Stimulated activated memory B cell treated with anti-CD40 and anti-IgM and Interleukin-4, amounts not matched to agents 10 μg/mL and 1 μg/mL and 100 μg/mL, for 72 hours (primary cell): ENCODE data around the gene CACNA1D.

Experiments
- ATAC-seq: fragments of 150-1000 bp; cut with Tn5 transposase; 2 replicates; pipeline ENCODE4 v1.10.0; 2021
- H3K27ac Mint-ChIP-seq: one replicate; pipeline ENCODE4 v1.8.0; 2022; ENCODE audit warnings: mild to moderate bottlenecking, mixed read lengths
- H3K27me3 Mint-ChIP-seq: one replicate; pipeline ENCODE4 v1.8.0; 2022; ENCODE audit warnings: mixed read lengths
- H3K36me3 Mint-ChIP-seq: one replicate; pipeline ENCODE4 v1.8.0; 2022; ENCODE audit warnings: mixed read lengths
- H3K4me1 Mint-ChIP-seq: one replicate; pipeline ENCODE4 v1.8.0; 2022; ENCODE audit warnings: mixed read lengths
- H3K4me3 Mint-ChIP-seq: one replicate; pipeline ENCODE4 v1.8.0; 2022; ENCODE audit warnings: mild to moderate bottlenecking, moderate library complexity, mixed read lengths
- H3K9me3 Mint-ChIP-seq: one replicate; pipeline ENCODE4 v1.8.0; 2022; ENCODE audit warnings: mixed read lengths

The CACNA1D gene

DNA sequence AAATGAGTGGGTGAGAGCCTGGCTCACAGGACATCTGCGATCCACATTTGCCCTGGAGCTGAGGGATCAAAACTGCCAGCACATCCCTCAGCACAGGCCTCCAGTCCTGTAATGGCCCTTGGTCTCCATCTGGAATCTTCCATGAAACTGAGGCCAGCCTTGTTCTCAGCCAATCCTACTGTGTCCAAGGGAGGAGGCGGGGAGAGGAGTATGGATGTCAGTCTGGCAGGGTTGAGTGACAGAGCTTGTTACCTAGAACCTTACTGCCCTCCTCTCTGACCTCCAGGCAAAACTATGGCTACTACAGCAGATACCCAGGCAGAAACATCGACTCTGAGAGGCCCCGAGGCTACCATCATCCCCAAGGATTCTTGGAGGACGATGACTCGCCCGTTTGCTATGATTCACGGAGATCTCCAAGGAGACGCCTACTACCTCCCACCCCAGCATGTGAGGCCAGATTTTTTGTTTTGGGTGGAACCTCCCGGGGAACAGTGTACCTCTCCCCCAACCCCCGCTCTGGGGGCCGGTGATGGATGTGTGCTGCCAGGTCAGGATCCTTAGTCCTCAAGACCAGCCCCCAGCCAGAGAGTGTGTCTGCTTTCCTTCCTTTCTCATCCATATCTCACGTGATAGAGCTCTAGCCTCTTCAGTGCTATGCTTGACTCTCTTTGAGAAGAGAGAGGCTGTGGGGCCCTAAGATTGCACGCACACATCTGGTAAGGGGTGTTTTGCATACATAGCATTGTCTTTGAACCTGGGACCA is 310.5 kb downstream of the CACNA1D start:
- peak overlapping the region; percentile 52 for H3K27ac Mint-ChIP-seq
- H3K36me3 Mint-ChIP-seq, result peaks cover 14% of the 10 kb centered on the region
- H3K27me3 Mint-ChIP-seq, result peaks cover 16% of the 10 kb centered on the region
- H3K4me1 Mint-ChIP-seq, result peaks cover 25% of the 10 kb centered on the region
- H3K4me3 Mint-ChIP-seq, result no peak overlapping the region
- peak; percentile 61 for ATAC-seq
- H3K9me3 Mint-ChIP-seq, result no peaks in the 10 kb centered on the region

DNA sequence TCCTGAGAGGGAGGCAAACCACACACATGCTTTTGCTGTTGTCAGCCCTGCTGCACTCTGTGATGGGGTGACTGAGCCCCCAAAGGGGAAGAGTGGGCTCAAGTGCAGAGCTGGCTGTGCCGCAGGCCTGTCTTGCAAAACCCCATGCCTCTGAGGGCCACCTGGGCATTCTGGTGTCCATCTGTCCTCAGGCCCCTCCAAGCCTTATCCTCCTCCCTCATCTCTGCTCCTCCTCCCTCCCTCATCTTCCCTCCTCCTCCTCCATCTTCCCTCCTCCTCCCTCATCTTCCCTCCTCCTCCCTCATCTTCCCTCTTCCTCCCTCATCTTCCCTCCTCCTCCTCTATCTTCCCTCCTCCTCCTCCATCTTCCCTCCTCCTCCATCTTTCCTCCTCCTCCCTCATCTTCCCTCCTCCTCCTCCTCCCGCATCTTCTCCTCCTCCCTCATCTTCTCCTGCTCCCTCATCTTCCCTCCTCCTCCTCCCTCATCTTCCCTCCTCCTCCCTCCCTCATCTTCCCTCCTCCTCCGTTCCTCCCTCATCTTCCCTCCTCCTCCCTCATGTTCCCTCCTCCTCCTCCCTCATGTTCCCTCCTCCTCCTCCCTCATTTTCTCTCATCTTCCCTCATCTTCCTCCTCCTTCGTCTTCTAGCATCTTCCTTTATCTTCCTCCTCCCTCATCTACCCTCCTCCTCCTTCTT is 311.2 kb downstream of the CACNA1D start:
- no peak overlapping the region for H3K4me3 Mint-ChIP-seq
- H3K9me3 Mint-ChIP-seq, result no peaks in the 10 kb centered on the region
- H3K4me1 Mint-ChIP-seq, result peaks cover 25% of the 10 kb centered on the region
- peak overlapping the region; percentile 52 for H3K27ac Mint-ChIP-seq
- ATAC-seq, result no peak
- H3K27me3 Mint-ChIP-seq, result peaks cover 16% of the 10 kb centered on the region
- H3K36me3 Mint-ChIP-seq, result peaks cover 14% of the 10 kb centered on the region

DNA sequence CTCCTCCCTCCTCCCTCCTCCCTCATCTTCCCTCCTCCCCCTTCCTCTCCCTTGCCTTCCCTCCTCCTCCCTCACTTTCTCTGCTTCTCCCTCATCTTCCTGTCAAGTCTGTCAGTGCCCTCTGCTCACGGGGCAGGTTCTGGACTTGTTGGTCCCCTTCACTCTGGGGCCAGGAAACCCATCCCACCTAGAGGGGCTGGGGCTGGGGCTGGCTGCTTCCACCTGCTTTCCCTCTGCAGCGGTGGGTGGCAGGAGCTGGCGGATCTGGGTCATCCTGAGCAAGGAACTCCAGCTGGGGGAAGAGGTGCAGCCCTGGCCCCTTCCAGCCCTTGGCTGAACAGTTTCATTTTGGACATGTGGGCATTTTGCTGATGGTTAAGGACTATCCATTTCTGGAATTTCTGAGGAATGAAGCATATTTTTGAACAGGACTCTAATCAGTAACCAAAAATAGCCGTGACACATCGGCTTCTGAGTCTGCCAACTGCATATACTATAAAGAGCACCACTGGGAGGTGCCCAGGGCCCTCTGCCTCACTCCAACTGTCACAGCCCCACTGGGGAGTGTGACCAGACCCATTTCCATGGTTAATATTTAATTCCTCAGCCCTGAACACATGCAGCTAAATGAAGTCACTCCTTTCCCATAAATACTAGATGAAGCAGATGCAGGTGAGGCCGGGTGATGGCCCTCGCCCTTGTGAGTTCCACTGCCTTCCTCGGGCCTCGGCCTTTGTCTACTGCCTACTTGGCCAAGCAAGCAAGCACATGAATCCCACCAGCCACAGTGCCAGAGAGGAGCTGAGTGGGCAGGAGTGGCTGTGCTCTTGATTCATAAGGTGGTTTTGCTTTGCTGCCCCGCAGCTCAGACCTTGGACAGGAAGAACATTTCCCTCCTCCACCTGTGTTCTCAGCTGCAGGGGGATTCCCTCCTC is 312.0 kb downstream of the CACNA1D start:
- Mint-ChIP-seq H3K4me3 (no peak overlapping the region), H3K36me3 (peaks cover 14% of the 10 kb centered on the region), H3K27me3 (peaks cover 16% of the 10 kb centered on the region), H3K27ac (peak overlapping the region; percentile 52), H3K9me3 (no peaks in the 10 kb centered on the region), H3K4me1 (peaks cover 25% of the 10 kb centered on the region)
- peak; percentile 44 for ATAC-seq

DNA sequence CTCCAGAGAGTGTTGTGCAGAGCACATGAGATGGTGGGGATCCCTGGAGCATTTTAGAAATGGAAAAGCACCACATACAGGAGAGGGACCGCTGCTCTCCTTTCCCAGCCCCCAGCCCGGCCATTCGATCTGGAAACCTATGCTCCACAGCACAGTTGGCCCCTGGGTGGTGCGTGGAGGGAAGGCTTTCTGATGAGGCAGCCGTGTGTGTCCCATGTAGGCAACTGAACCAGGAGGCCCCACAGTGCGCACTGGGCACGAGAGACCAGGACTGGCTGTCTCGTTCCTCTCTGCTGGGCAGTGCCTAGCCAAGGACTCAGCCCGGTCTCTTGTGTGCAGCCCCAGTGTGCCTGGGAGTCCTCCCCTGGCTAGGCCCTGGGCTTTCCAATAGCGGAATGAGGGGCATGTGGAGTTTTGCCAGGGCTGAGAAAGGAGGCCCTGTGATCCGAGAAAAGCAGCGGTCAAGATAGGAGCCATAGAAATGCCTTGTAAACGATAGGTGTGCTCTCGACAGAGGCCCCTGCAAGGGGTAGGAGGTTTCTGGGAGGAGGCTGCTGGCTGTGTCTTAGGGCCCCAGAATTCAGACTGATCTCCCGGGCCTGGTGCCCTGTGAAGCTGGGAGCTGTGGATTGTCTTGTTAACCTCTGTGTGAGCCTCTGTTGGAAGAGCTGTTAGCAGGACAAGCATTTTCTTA is 312.9 kb downstream of the CACNA1D start:
- peaks cover 26% of the 10 kb centered on the region for H3K4me1 Mint-ChIP-seq
- peaks cover 14% of the 10 kb centered on the region for H3K36me3 Mint-ChIP-seq
- no peak for ATAC-seq
- H3K9me3 Mint-ChIP-seq, result no peaks in the 10 kb centered on the region
- H3K4me3 Mint-ChIP-seq, result no peak overlapping the region
- H3K27ac Mint-ChIP-seq, result peak overlapping the region; percentile 52
- peaks cover 16% of the 10 kb centered on the region for H3K27me3 Mint-ChIP-seq

DNA sequence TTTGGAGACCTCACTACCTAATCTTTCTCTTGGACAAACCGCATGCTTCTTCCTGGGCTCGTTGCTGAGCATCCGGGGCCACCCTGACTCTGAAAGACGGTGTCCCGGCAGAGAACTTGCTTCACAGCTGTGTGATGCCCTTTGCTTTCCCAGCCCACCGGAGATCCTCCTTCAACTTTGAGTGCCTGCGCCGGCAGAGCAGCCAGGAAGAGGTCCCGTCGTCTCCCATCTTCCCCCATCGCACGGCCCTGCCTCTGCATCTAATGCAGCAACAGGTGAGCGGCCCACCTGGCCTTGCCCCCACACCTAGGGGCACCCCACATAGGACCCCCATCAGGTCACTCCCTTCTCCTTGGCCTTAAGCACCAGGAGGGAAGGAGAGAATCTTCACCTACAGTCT is 314.1 kb downstream of the CACNA1D start:
- H3K27ac Mint-ChIP-seq, result no peak overlapping the region
- peaks cover 18% of the 10 kb centered on the region for H3K36me3 Mint-ChIP-seq
- no peak for ATAC-seq
- no peak overlapping the region for H3K4me3 Mint-ChIP-seq
- peaks cover 31% of the 10 kb centered on the region for H3K4me1 Mint-ChIP-seq
- H3K9me3 Mint-ChIP-seq, result no peaks in the 10 kb centered on the region
- peaks cover 16% of the 10 kb centered on the region for H3K27me3 Mint-ChIP-seq

DNA sequence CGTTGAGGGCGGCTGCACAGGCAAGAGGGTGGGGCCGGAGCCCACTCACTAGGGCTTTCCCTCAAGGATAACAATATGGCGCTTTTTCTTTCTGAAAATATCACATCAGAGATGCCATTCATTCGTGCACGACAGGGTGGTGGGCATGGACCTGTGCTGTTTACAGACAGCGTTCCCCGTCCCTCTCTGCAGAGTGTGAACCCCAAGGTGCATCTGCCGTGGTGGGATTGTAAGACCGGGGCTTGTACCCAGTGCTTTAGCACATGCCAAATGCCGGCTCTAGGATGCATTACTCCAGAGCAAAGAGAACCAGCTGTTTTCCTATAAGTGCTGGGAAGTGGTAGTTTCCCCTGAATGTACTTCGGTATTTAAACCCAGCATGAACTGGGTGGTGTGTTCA is 314.9 kb downstream of the CACNA1D start:
- H3K36me3 Mint-ChIP-seq, result peaks cover 18% of the 10 kb centered on the region
- H3K4me3 Mint-ChIP-seq, result no peak overlapping the region
- no peak overlapping the region for H3K27ac Mint-ChIP-seq
- peaks cover 31% of the 10 kb centered on the region for H3K4me1 Mint-ChIP-seq
- peaks cover 16% of the 10 kb centered on the region for H3K27me3 Mint-ChIP-seq
- no peak for ATAC-seq
- H3K9me3 Mint-ChIP-seq, result no peaks in the 10 kb centered on the region

DNA sequence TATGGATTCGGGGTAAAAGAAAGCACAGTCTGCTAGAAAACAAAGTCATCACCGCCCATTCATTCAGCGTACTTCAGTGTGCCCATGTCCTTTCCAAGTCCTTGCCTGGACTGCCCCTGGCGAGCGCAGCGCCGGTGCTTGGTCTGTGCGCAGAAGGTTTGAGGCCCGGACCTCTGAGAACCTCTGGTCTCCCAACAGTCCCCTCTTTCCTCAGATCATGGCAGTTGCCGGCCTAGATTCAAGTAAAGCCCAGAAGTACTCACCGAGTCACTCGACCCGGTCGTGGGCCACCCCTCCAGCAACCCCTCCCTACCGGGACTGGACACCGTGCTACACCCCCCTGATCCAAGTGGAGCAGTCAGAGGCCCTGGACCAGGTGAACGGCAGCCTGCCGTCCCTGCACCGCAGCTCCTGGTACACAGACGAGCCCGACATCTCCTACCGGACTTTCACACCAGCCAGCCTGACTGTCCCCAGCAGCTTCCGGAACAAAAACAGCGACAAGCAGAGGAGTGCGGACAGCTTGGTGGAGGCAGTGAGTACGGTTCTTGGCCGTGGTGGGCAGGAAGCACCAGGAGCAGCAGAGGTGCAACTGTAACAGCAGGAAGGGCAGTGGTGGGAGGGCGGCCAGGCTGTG is 315.5 kb downstream of the CACNA1D start:
- ATAC-seq, result no peak
- H3K27me3 Mint-ChIP-seq, result peaks cover 16% of the 10 kb centered on the region
- no peak overlapping the region for H3K4me3 Mint-ChIP-seq
- no peak overlapping the region for H3K27ac Mint-ChIP-seq
- no peaks in the 10 kb centered on the region for H3K9me3 Mint-ChIP-seq
- peaks cover 30% of the 10 kb centered on the region for H3K4me1 Mint-ChIP-seq
- peaks cover 20% of the 10 kb centered on the region for H3K36me3 Mint-ChIP-seq

DNA sequence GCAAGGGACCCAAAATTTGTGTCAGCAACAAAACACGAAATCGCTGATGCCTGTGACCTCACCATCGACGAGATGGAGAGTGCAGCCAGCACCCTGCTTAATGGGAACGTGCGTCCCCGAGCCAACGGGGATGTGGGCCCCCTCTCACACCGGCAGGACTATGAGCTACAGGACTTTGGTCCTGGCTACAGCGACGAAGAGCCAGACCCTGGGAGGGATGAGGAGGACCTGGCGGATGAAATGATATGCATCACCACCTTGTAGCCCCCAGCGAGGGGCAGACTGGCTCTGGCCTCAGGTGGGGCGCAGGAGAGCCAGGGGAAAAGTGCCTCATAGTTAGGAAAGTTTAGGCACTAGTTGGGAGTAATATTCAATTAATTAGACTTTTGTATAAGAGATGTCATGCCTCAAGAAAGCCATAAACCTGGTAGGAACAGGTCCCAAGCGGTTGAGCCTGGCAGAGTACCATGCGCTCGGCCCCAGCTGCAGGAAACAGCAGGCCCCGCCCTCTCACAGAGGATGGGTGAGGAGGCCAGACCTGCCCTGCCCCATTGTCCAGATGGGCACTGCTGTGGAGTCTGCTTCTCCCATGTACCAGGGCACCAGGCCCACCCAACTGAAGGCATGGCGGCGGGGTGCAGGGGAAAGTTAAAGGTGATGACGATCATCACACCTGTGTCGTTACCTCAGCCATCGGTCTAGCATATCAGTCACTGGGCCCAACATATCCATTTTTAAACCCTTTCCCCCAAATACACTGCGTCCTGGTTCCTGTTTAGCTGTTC is 316.9 kb downstream of the CACNA1D start:
- Mint-ChIP-seq H3K4me1 (peaks cover 20% of the 10 kb centered on the region), H3K9me3 (no peaks in the 10 kb centered on the region), H3K27me3 (peaks cover 2% of the 10 kb centered on the region), H3K36me3 (peaks cover 26% of the 10 kb centered on the region), H3K4me3 (no peak overlapping the region), H3K27ac (no peak overlapping the region)
- no peak for ATAC-seq

DNA sequence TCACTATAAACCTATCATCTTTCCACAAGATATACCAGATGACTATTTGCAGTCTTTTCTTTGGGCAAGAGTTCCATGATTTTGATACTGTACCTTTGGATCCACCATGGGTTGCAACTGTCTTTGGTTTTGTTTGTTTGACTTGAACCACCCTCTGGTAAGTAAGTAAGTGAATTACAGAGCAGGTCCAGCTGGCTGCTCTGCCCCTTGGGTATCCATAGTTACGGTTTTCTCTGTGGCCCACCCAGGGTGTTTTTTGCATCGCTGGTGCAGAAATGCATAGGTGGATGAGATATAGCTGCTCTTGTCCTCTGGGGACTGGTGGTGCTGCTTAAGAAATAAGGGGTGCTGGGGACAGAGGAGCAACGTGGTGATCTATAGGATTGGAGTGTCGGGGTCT is 318.0 kb downstream of the CACNA1D start:
- no peaks in the 10 kb centered on the region for H3K27me3 Mint-ChIP-seq
- no peak for ATAC-seq
- H3K4me3 Mint-ChIP-seq, result no peak overlapping the region
- H3K27ac Mint-ChIP-seq, result no peak overlapping the region
- no peaks in the 10 kb centered on the region for H3K9me3 Mint-ChIP-seq
- H3K36me3 Mint-ChIP-seq, result peaks cover 32% of the 10 kb centered on the region
- H3K4me1 Mint-ChIP-seq, result peaks cover 9% of the 10 kb centered on the region

DNA sequence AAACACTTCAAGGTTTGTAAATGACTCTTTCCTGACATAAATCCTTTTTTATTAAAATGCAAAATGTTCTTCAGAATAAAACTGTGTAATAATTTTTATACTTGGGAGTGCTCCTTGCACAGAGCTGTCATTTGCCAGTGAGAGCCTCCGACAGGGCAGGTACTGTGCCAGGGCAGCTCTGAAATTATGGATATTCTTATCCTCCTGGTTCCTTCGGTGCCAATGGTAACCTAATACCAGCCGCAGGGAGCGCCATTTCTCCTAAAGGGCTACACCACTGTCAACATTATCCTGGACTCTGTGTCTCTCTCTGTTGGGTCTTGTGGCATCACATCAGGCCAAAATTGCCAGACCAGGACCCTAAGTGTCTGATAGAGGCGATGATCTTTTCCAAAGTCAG is 318.8 kb downstream of the CACNA1D start:
- no peak overlapping the region for H3K4me3 Mint-ChIP-seq
- H3K4me1 Mint-ChIP-seq, result peaks cover 6% of the 10 kb centered on the region
- no peaks in the 10 kb centered on the region for H3K27me3 Mint-ChIP-seq
- H3K9me3 Mint-ChIP-seq, result no peaks in the 10 kb centered on the region
- H3K36me3 Mint-ChIP-seq, result peaks cover 40% of the 10 kb centered on the region
- H3K27ac Mint-ChIP-seq, result no peak overlapping the region
- ATAC-seq, result no peak

DNA sequence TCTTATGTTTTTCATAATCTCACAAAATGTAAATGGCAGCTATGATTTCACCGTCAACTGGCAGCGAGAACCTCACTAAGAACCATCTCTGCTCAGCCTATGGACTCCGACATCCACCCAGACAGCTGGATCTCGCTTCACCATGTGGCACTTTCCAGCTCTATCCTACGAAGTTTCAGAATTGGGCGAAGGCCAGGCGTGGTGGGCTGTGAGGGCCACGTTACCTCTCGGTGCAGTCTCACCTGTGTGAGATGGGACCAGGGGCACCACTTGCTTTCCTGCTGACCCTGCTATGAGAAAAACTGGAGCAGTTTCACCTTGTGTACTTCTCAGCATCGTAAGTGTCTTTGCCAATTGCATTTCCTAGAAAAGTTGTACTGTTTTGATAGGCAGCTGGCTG is 319.5 kb downstream of the CACNA1D start:
- H3K9me3 Mint-ChIP-seq, result no peaks in the 10 kb centered on the region
- no peak for ATAC-seq
- peaks cover 6% of the 10 kb centered on the region for H3K4me1 Mint-ChIP-seq
- no peak overlapping the region for H3K4me3 Mint-ChIP-seq
- H3K36me3 Mint-ChIP-seq, result peaks cover 41% of the 10 kb centered on the region
- no peak overlapping the region for H3K27ac Mint-ChIP-seq
- H3K27me3 Mint-ChIP-seq, result no peaks in the 10 kb centered on the region

DNA sequence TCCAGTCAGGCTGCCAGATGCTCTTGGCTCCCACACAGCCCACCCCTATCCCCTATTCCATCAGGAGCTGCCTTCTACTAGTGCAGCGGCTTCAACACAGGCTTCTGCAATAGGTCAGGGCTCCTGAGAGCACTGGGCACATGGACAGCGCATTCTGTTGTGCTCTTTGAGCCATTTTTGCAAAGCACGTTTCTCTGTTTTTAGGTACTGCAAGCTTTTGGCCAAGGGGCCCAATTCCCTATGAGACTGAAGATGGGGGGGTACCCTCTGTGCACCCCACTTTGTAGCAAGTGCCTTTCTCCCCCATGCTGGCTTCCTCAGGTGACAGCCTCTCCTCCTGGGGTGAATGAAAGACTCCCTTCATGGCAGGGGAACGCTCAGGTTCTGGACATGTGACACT is 320.7 kb downstream of the CACNA1D start:
- Mint-ChIP-seq H3K27ac (no peak overlapping the region), H3K27me3 (no peaks in the 10 kb centered on the region), H3K36me3 (peaks cover 51% of the 10 kb centered on the region), H3K4me3 (no peak overlapping the region), H3K4me1 (peaks cover 6% of the 10 kb centered on the region), H3K9me3 (no peaks in the 10 kb centered on the region)
- no peak for ATAC-seq

DNA sequence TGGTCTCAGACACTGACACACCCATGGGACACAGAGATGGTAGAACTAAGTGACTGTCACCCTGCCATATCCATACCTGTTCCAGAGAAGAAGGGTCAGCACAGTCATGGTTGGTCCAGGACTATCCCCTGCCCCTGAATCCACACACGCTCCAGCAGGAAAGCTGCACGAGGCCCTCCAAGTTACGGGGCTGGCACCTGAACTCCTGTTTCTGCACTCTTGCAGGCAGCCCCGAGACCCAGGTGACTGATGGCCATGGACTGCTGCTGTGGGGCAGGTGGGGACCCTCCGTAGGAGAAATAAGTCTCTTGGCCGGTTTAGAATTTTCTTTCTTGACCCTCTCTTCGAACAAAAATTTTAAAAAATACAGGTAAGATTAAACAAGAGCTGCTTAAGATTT is 321.2 kb downstream of the CACNA1D start:
- H3K4me3 Mint-ChIP-seq, result no peak overlapping the region
- peaks cover 57% of the 10 kb centered on the region for H3K36me3 Mint-ChIP-seq
- no peaks in the 10 kb centered on the region for H3K9me3 Mint-ChIP-seq
- H3K27me3 Mint-ChIP-seq, result no peaks in the 10 kb centered on the region
- no peak for ATAC-seq
- H3K4me1 Mint-ChIP-seq, result peaks cover 6% of the 10 kb centered on the region
- H3K27ac Mint-ChIP-seq, result no peak overlapping the region

DNA sequence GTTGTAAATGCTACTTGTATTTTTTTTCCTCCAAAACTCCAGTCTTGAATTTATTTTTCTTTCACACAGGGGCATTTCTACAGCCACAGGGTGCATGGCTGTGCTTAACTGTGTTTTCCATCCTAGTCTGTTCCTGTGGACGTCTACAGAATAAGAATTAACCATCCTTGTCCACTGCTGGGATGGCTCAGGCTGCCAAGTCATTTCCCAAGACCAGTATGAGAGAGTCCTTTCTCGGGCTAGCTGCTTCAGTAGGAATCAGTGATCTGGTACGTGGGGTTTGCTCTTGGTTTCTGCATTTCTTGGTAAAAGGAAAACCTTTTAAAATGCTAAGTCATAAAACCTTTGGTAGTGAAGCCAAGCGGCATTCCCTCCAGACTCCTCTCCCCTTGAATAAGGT is 322.0 kb downstream of the CACNA1D start:
- Mint-ChIP-seq H3K36me3 (peaks cover 64% of the 10 kb centered on the region), H3K9me3 (no peaks in the 10 kb centered on the region), H3K4me1 (peaks cover 6% of the 10 kb centered on the region), H3K4me3 (no peak overlapping the region), H3K27ac (no peak overlapping the region), H3K27me3 (no peaks in the 10 kb centered on the region)
- no peak for ATAC-seq
